ENCODE measurements around the gene AWAT2. TPM values are rescaled to one million over a fixed set of nuclear protein-coding genes. Genes with fewer than 3 reads are reported as not detected.

Gene AWAT2
- total RNA-seq, 1 donor from 2014 or later, result not detected

DNA sequence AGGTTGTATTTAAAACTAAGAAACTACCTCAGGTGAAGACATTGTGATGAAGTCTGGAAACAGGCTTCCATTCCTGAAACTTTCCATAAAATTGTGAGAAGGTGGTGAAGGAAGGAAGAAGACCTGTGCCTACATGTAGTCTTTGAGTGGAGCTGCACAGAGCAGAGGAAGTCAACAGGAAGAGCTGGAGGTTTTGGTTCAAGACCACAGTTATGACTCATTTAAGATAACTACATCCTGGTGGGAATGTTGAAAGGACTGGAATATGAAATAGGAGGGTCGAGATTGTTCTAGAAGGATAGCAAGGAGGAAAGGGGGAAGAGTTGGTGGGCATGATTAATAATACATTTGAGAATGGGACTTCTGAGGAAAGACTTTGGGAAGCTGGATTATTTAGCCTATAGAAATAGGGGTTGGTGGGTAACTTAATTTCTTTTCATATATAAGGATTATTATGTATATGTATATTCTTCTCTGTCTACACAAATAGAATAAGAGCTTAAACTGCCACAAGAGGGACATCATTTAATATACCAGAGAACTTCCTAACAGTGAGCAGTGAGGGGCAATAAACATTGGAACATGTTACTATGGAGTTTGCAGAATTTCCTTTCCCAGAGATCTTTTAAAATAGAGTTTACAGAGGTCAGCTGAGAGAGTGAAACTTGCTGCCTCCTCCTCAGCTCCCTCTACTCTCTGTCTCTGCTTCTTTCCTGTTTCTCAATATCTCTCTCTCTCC, 23.5 kb downstream of the AWAT2 start:
- intact Hi-C loops (cut with DNase I), result no loop called here
- TF ChIP-seq, protein P1, sequence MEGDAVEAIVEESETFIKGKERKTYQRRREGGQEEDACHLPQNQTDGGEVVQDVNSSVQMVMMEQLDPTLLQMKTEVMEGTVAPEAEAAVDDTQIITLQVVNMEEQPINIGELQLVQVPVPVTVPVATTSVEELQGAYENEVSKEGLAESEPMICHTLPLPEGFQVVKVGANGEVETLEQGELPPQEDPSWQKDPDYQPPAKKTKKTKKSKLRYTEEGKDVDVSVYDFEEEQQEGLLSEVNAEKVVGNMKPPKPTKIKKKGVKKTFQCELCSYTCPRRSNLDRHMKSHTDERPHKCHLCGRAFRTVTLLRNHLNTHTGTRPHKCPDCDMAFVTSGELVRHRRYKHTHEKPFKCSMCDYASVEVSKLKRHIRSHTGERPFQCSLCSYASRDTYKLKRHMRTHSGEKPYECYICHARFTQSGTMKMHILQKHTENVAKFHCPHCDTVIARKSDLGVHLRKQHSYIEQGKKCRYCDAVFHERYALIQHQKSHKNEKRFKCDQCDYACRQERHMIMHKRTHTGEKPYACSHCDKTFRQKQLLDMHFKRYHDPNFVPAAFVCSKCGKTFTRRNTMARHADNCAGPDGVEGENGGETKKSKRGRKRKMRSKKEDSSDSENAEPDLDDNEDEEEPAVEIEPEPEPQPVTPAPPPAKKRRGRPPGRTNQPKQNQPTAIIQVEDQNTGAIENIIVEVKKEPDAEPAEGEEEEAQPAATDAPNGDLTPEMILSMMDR (IDR thresholded peaks at IDR 0.05), result no peak
- TF ChIP-seq POLR2AphosphoS5 (IDR thresholded peaks at IDR 0.05; ENCODE audit: insufficient read depth in 1 of 2, low read depth in 1 of 2), result no peak
- TF ChIP-seq POLR2A (IDR thresholded peaks at IDR 0.05), result no peak
- DNase-seq (ENCODE audit: extremely low spot score in 2 of 2), result no peak
- Histone ChIP-seq H3K4me1 (no peaks in the 10 kb centered on the region), H3K4me3 (no peak overlapping the region), H3K27ac (no peak overlapping the region), H3K27me3 (no peaks in the 10 kb centered on the region), H3K36me3 (no peaks in the 10 kb centered on the region), H3K9me3 (no peaks in the 10 kb centered on the region)

DNA sequence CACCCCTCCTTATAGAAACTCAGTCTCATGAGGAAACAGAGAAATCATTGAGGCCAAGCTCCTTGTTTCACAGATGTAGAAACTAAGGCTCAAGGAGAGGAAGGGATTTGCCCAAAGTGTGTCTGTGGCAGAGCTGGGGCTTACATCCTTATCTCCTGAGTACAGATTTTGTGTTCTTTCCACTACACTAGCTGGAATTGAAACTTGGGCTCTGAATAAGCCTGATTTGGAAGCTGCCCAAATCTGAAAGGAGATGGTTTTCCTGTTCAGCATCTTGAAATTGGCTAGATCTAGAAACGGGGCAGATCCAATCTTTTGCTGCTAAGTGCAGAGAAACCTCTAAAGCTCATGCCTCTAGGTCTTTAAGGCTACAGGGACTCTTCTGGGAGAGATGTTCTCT, 24.3 kb downstream of the AWAT2 start:
- H3K36me3 ChIP-seq, result no peaks in the 10 kb centered on the region
- intact Hi-C loops (cut with DNase I), result no loop called here
- H3K4me1 ChIP-seq, result no peaks in the 10 kb centered on the region
- no peak for DNase-seq (ENCODE audit: extremely low spot score in 2 of 2)
- TF ChIP-seq POLR2A (IDR thresholded peaks at IDR 0.05) (no peak), POLR2AphosphoS5 (IDR thresholded peaks at IDR 0.05; ENCODE audit: insufficient read depth in 1 of 2, low read depth in 1 of 2) (no peak)
- no peak overlapping the region for H3K4me3 ChIP-seq
- no peak overlapping the region for H3K27ac ChIP-seq
- no peaks in the 10 kb centered on the region for H3K9me3 ChIP-seq
- no peaks in the 10 kb centered on the region for H3K27me3 ChIP-seq

DNA sequence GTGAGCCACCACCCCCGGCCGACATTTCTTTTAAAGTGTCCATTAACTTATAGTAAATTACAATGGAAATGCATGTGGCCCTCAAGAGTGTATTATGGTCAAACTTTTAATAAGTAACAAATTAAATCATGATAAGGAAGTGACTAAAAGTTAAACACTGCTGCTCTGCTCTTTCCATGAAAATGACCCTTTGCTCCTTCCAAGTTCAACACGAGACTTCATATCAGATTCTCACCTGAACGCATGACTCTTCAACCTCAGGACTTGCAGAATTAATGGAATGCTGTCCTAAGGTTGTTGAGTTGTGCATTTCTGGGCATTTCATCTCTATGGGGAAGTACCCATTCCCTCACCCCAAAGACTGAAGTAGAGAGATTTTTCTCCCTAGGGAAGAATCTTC, 27.1 kb downstream of the AWAT2 start:
- Histone ChIP-seq H3K36me3 (no peaks in the 10 kb centered on the region), H3K4me3 (no peak overlapping the region), H3K4me1 (no peaks in the 10 kb centered on the region), H3K27me3 (no peaks in the 10 kb centered on the region), H3K9me3 (no peaks in the 10 kb centered on the region), H3K27ac (no peak overlapping the region)
- intact Hi-C loops (cut with DNase I), result loop anchor here (5.0 kb wide), 1 partner anchor 485 kb away; no protein-coding TSS in a partner anchor
- DNase-seq (ENCODE audit: extremely low spot score in 2 of 2), result no peak
- TF ChIP-seq POLR2A (IDR thresholded peaks at IDR 0.05) (no peak), POLR2AphosphoS5 (IDR thresholded peaks at IDR 0.05; ENCODE audit: insufficient read depth in 1 of 2, low read depth in 1 of 2) (no peak)
- TF ChIP-seq, protein P1 (IDR thresholded peaks at IDR 0.05), result no peak

DNA sequence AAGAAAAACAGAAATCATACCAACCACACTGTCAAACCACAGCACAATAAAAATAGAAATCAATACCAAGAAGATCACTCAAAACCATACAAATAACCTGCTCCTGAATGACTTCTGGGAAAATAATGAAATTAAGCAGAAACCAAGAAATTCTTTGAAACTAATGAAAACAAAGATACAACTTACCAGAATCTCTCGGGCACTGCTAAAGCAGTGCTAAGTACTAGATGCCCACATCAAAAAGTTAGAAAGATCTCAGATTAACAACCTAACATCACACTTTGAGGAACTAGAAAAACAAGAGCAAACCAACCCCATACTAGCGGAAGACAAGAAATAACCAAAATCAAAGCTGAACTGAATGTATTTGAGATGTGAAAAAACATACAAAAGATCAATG, 33.2 kb downstream of the AWAT2 start:
- Histone ChIP-seq H3K27ac (no peak overlapping the region), H3K4me3 (no peak overlapping the region), H3K36me3 (no peaks in the 10 kb centered on the region), H3K4me1 (no peaks in the 10 kb centered on the region), H3K9me3 (no peaks in the 10 kb centered on the region), H3K27me3 (no peaks in the 10 kb centered on the region)
- DNase-seq (ENCODE audit: extremely low spot score in 2 of 2), result no peak
- no peak for TF ChIP-seq POLR2AphosphoS5 (IDR thresholded peaks at IDR 0.05; ENCODE audit: insufficient read depth in 1 of 2, low read depth in 1 of 2)
- no peak for TF ChIP-seq POLR2A (IDR thresholded peaks at IDR 0.05)
- intact Hi-C loops (cut with DNase I), result no loop called here

DNA sequence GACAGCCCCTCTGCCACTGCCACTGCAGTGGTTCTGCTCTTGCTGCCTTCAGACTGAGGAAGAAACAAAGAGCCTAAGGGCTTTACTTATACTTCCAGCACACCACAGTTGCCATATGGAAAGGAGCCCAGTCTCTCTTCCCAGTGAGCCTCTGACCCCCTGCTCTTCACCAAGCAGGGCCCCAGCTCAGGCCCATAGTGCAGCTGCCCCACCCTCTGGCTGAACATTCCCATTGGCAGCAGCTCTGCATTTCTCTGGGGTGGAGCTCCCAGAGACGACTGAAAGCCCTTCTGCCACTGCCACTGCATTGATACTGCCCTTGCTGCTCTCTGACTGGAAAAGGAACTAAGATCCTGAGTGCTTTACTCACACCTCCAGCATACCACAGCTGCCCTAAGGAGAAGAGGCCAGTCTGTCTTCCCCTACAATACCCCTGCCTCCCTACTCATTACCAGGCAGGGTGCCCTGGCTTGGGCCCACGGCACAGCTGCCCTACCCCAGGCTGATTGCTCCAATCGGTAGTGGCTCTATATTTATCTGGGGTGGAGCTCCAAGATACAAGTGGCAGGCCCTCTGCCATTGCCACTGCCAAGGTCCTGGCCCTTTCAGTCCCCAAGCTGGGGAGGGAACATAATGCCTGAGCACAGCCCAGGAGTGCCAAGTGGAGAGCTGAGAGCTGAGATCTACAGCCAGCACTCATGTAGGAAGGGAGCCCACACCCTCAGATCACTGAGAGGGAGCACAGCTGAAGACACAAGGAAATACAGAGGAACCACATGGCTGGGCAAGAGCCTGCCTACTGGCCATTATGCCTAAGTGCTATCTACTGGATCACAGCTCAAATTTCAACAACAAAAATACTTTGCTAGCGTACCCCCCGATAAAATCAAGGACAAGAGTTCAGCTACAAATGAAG, 36.0 kb downstream of the AWAT2 start:
- H3K4me1 ChIP-seq, result no peaks in the 10 kb centered on the region
- H3K36me3 ChIP-seq, result no peaks in the 10 kb centered on the region
- no peaks in the 10 kb centered on the region for H3K9me3 ChIP-seq
- H3K4me3 ChIP-seq, result no peak overlapping the region
- H3K27me3 ChIP-seq, result no peaks in the 10 kb centered on the region
- TF ChIP-seq POLR2AphosphoS5 (IDR thresholded peaks at IDR 0.05; ENCODE audit: insufficient read depth in 1 of 2, low read depth in 1 of 2), result no peak
- TF ChIP-seq POLR2A (IDR thresholded peaks at IDR 0.05), result no peak
- TF ChIP-seq, protein P1 (IDR thresholded peaks at IDR 0.05), result no peak
- no peak overlapping the region for H3K27ac ChIP-seq
- intact Hi-C loops (cut with DNase I), result no loop called here
- no peak for DNase-seq (ENCODE audit: extremely low spot score in 2 of 2)
